HT-29 (cell line): ENCODE data around the gene MAP3K19. TPM values are rescaled to one million over a fixed set of nuclear protein-coding genes. Genes with fewer than 3 reads are reported as not detected.
A peak's percentile ranks its signal among the peaks of the same experiment; 100 is the strongest.
"Not testable (repeated sequence)": the region's sequence is repeated elsewhere in the genome, so short reads cannot be mapped to it uniquely, and the experiment has no call there.

Experiments used
- DNase-seq: peaks from one replicate; pipeline ENCODE4 v3.0.0-alpha.2; 2015; ENCODE audit warnings: low spot score
- total RNA-seq: library from RNA; depleted of rRNA; stranded (reverse); fragments of >200 nt; shearing (Covaris generic); gene quantifications from 2 replicates; pipeline ENCODE4 v1.2.3, GENCODE V29; 2014

MAP3K19 gene
- total RNA-seq, 1 experiment from 2014 or later: not detected

- DNase-seq: peak; percentile 87
Observed at GRCh38 chr2:135052042-135052876, 5.0 kb upstream of the MAP3K19 start, which contains the start of gene RAB3GAP1. Gene RAB3GAP1 (plus strand): TSS chr2:135052292. CDS start chr2:135052308, 16 bp downstream.

GRCh38 chr2:135050684-135051083 lies 3.4 kb upstream of the MAP3K19 start:
- no peak for DNase-seq

- DNase-seq: no peak
Observed at GRCh38 chr2:135050132-135050531, 2.9 kb upstream of the MAP3K19 start.

- no peak for DNase-seq
Observed at GRCh38 chr2:135048122-135048521, 875 bp upstream of the MAP3K19 start.

DNA sequence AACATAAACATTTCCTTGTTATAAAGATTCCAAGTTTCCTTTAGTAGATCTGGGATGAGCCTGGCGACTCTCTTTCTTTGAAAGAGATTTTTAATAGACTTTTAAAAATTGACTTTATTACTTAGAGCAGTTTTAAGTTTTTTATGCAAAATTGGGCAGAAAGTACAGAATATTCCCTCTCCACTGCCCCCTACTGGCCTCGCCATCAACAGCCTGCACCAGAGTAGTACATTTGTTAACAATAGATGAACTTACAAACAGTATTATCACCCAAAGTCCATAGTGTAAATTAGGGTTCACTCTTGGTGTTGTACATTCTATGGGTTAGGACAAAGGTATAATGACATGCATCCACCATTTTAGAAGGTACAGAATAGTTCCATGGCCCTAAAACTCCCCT lies 3.9 kb downstream of the MAP3K19 start:
- no peak for DNase-seq

GRCh38 chr2:135037831-135038230 lies 9.4 kb downstream of the MAP3K19 start:
- no peak for DNase-seq

GRCh38 chr2:135033216-135033615 lies 14.0 kb downstream of the MAP3K19 start:
- not testable (repeated sequence) for DNase-seq

GRCh38 chr2:135030826-135031225 lies 16.4 kb downstream of the MAP3K19 start:
- peak; percentile 14 for DNase-seq

DNA sequence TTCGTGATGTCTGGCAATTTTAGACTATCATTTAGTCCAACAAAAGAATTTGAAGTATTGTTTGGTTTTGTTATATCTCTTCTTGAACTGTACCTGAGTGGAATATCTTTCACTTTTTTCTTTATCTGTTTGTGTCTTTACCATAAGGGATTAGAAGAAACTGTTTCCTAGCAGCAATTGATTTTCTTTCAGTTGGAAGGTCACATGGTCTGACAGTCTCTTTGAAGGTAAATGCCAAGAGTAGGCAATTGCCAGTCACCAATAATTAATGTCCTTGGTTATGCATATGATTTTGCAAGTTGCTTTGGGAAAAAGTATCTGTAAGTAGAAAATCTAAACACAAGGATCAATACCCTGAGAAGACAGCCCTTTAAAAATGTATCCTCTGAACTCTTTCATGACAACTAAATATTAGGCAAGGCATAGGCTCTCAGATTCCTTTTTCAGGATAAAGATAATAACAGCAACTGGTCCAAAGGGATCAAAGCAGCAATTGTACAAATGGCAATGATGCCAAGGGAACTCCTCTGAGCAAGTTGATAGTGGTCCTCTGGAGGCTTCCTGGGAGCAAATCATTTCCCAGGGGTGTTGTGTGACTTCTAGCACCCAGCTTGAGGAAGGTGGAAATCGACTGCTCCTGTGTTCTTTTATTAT lies 17.6 kb downstream of the MAP3K19 start:
- no peak for DNase-seq

- DNase-seq: no peak
Observed at GRCh38 chr2:135023886-135024485, 23.3 kb downstream of the MAP3K19 start.

DNA sequence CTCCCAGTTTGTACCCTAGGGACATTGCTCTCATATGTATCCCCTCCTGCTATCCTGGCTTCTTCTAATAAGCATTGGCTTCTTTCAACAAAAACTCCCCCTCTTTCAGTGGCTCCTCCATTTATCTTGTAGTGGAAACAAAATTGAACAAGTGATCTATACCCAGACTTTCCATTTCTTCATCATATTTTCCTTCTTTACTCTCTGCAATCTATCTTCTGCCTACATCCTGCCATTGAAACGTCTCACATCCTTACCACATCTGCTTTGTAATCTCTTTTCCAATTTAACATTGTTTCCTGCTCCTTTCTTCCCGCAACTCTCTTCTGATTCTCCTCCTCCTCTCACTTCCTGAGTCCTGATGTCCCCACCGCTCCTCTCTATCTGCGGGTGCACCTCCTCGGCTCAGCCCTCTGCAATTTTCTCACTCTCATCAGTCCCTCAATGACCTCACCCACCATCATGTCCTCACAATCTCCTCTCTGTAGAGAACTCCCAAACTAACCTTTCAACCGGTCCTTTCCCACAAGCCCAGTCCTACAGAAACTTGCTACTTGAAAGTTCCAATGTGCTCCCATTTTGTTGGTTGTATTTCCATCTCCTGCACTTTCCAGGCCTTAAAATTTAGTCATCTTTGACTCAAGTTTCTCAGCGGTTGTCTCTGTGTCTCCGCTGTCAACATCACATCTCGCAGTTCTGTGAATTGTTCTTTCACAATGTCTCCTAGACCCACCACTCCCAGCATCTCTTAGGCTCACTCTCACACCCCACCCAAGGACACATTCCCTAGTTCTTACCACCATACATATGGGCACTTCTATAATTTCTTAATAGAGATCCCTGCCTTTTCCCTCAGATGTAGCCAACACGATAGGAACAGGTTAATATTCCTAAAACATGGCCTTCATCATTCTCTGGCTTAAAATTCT lies 24.0 kb downstream of the MAP3K19 start:
- DNase-seq: no peak

DNA sequence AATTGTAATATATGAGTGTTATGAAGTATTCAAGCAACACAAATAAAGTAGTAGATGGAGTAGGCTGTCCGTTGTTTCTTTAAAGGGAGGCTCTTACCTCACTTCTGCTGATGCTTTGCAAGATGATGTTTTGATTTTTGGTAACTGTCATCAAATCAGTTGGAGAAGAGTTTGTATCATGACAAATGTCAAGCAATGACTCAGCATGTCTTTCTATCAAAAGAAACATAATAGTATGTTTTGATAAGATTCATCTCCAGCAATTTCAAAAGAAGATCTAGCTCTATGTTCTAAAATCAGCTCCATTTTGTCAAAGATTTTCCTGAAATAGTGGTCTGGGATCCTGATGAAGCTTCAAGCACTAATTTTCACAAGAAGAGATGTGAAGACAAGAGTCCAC lies 25.6 kb downstream of the MAP3K19 start:
- DNase-seq: no peak

DNA sequence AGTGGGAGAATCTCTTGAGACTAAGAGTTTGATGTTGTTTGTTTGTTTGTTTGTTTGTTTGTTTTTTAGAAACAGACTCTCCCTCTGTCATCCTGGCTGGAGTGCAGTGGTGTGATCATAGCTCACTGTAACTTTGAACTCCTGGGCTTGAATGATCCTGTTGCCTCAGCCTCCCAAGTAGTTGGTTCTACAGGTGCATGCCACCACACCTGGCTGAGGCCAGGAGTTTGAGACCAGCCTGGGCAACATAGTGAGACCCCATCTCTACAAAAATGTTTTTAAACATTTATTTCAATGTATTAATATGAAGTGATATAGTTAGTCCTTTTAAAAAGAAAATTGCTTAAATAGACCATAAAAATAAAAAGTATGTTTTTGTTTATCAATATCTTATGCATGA lies 35.6 kb downstream of the MAP3K19 start:
- DNase-seq: no peak

GRCh38 chr2:135010200-135010942 lies 36.9 kb downstream of the MAP3K19 start:
- DNase-seq: no peak

DNA sequence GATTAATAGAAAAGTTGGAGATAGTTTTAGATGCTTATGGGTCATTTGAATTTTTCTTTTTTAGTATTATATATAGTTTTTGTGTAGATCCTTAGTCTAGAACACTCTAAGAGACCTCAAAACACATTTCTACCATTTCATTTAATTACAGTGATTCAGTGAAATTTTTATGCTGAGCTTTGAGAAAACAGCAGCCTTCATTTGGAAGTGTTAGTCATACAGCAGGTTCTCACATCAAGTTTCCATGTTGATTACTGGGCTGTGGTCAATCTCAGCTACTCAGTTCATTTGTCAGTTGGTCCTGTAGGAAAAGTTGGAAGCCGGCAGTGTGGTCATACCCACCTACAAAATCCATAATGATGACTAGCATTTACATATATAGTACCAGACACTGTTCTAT lies 37.9 kb downstream of the MAP3K19 start:
- no peak for DNase-seq

- no peak for DNase-seq
Observed at GRCh38 chr2:135005753-135006152, 41.5 kb downstream of the MAP3K19 start.

GRCh38 chr2:135004005-135004746 lies 43.1 kb downstream of the MAP3K19 start:
- peak; percentile 80 for DNase-seq

DNA sequence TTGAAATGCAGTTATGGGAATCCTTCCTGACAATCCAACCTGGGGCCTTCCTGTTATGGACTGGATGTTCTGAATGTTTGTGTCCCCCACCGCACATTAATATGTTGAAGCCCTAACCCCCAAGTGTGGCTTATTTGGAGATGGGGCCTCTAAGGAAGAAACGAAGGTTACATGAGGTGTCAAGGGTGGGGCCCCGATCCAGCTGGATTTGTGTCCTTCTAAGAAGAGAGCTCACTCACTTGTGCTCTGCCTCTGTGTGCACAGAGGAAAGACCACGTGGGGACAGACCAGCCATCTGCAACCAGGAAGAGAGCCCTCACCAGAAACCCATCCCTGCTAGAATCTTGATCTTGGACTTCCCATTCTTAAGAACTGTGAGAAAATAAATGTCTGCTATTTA lies 44.4 kb downstream of the MAP3K19 start:
- no peak for DNase-seq

DNA sequence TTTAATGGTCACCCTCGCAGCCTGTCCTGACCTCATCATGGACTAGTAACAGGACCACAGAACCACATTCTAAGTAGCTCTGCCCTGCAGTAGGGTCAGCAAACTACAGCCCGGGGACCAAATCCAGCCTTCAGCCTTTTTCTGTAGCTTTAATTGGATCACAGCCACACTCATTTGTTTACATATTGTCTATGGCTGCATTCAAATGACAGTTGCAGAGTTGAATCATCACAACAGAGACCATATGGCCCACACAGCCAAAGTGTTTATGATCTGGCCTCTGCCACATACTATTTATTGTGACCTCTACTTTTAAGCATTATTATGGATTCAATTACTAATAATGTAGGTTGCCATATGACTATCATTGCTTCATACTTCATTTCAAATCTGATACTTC lies 47.7 kb downstream of the MAP3K19 start:
- no peak for DNase-seq

DNA sequence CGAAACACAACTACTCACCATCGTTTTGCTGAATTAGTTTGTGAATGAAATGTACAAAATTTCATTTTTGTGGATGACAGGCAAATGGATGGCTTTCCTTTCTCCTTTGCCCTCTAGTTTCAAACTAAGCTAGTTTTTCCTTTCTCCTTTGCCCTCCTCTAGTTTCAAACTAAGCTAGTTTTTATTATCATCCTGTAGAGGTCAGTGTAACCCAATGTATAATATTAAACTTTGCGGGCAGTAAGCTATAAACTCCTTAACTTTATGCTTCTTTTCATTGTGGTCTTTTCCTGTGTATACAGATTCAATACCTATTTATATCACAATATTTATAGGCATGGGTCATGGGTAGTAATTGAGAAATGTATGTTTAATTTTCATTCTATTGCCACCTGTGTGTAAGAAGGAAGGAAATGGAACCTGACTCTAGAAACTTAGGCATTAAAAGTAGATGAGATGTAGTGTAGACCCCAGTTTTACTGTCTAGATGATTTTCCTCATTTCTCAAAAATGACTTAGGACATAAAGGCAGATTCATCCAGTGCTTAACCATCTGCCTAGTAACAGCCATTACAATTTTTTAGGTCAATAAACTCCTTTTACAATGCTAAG lies 58.1 kb downstream of the MAP3K19 start:
- peak; percentile 52 for DNase-seq
